ENCODE data around the gene REV3L. TPM values are rescaled to one million over a fixed set of nuclear protein-coding genes. Genes with fewer than 3 reads are reported as not detected.

The REV3L gene
- total and polyA plus RNA-seq, 2 of the 13 experiments (the other 11 are each of a cell fraction or from before 2014, with no cell fraction given), result 12.8 to 31.3 TPM

- TF ChIP-seq RNF219 (CRISPR knock-in tag; IDR thresholded peaks at IDR 0.05), result no peak
- no peak for TF ChIP-seq MTF2 (CRISPR knock-in tag; IDR thresholded peaks at IDR 0.05; ENCODE audit: borderline replicate concordance)
- TF ChIP-seq RXRB (CRISPR knock-in tag; IDR thresholded peaks at IDR 0.05; ENCODE audit: borderline replicate concordance), result no peak
- no peak for TF ChIP-seq SNAPC2 (CRISPR knock-in tag; IDR thresholded peaks at IDR 0.05)
- peak; percentile 41; the same call in 1 of the 2 replicates for TF ChIP-seq SALL1 (CRISPR knock-in tag; IDR thresholded peaks at IDR 0.05)
- no peak for TF ChIP-seq ZNF230 (CRISPR knock-in tag; IDR thresholded peaks at IDR 0.05)
- TF ChIP-seq HCFC1 (IDR thresholded peaks at IDR 0.05; ENCODE audit: low read depth, low read length), result no peak
- no peak for TF ChIP-seq EZH2 (conservative IDR thresholded peaks at IDR 0.05; ENCODE audit: low read depth, low read length)
- no peak for TF ChIP-seq MED13 (CRISPR knock-in tag; IDR thresholded peaks at IDR 0.05)
- no peak for TF ChIP-seq ZNF484 (CRISPR knock-in tag; IDR thresholded peaks at IDR 0.05; ENCODE audit: borderline replicate concordance, low read depth)
- 0 out of 2 replicates have a peak, but pooled peaks have one; percentile 29 for TF ChIP-seq NFIC (IDR thresholded peaks at IDR 0.05; ENCODE audit: low read length)
- TF ChIP-seq ATM (IDR thresholded peaks at IDR 0.05; ENCODE audit: borderline replicate concordance), result no peak
Measured at GRCh38 chr6:111427341-111428116, 55.5 kb downstream of the REV3L start (continued).

All from HepG2 (cell line).